ENCODE data around the gene PCDH8.

PCDH8 gene

GRCh38 chr13:52810526-52810925 lies 37.9 kb downstream of the PCDH8 start:
- no peak for DNase-seq (ENCODE audit: low read depth)

GRCh38 chr13:52810011-52810410 lies 38.4 kb downstream of the PCDH8 start:
- no peak for DNase-seq (ENCODE audit: low read depth)

GRCh38 chr13:52809310-52809769 lies 39.1 kb downstream of the PCDH8 start:
- DNase-seq (ENCODE audit: low read depth): no peak

- DNase-seq (ENCODE audit: low read depth): no peak
These were observed 39.6 kb downstream of the PCDH8 start for GRCh38 chr13:52808842-52809219.

- DNase-seq (ENCODE audit: low read depth): no peak
These were observed 42.4 kb downstream of the PCDH8 start for GRCh38 chr13:52806029-52806428.

- DNase-seq (ENCODE audit: low read depth): no peak
These were observed 44.2 kb downstream of the PCDH8 start for GRCh38 chr13:52804202-52804641.

- no peak for DNase-seq (ENCODE audit: low read depth)
These were observed 47.6 kb downstream of the PCDH8 start for GRCh38 chr13:52800856-52801255.

- DNase-seq (ENCODE audit: low read depth): no peak
These were observed 49.5 kb downstream of the PCDH8 start for GRCh38 chr13:52798770-52799430.

- no peak for DNase-seq (ENCODE audit: low read depth)
These were observed 51.3 kb downstream of the PCDH8 start for GRCh38 chr13:52797176-52797575.

- DNase-seq (ENCODE audit: low read depth): no peak
These were observed 53.9 kb downstream of the PCDH8 start for GRCh38 chr13:52794589-52794988.

- no peak for DNase-seq (ENCODE audit: low read depth)
These were observed 54.9 kb downstream of the PCDH8 start for GRCh38 chr13:52793515-52794061.
